NB4 (cell line): ENCODE data around the gene CCDC88C.

Experiments
- DNase-seq: peaks from one replicate; pipeline ENCODE4 v3.0.0; 2010; ENCODE audit warnings: low read depth
- H3K4me3 ChIP-seq: one replicate; pipeline ENCODE4 v1.5.1; 2011; ENCODE audit warnings: mild to moderate bottlenecking, low read depth, low read length, moderate library complexity
- MAX ChIP-seq: IDR thresholded peaks from 2 replicates; pipeline ENCODE4 v1.6.1; 2011; ENCODE audit warnings: low read depth, low read length
- MYC ChIP-seq: IDR thresholded peaks from 2 replicates; pipeline ENCODE4 v1.6.1; 2011; ENCODE audit warnings: low read depth, low read length
- POLR2A ChIP-seq: IDR thresholded peaks from 2 replicates; pipeline ENCODE4 v1.6.1; 2011; ENCODE audit warnings: mild to moderate bottlenecking; ENCODE audit not compliant: insufficient read length; ENCODE audit errors: extremely low read depth
- TF ChIP-seq, protein P1 (sequence below): IDR thresholded peaks from one replicate; pipeline ENCODE4 v1.5.1; 2012; ENCODE audit warnings: low read depth, low read length

CCDC88C gene

DNA sequence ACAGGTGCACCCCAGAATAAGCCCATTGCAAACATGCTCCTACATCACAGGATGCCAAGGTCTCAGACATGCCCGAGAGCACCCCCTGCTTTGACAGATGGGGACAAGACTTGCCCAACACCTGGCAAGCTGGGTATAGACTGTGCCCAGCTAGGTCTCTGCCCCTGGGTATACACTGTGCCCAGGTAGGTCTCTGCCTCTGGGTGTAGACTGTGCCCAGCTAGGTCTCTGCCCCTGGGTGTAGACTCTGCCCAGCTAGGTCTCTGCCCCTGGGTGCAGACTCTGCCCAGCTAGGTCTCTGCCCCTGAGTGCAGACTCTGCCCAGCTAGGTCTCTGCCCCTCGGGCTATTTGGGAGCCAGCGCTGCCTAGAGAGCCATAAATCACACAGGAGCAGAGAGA, 85.9 kb downstream of the CCDC88C start:
- TF ChIP-seq MAX (no peak), MYC (no peak), POLR2A (no peak)
- TF ChIP-seq, protein P1, sequence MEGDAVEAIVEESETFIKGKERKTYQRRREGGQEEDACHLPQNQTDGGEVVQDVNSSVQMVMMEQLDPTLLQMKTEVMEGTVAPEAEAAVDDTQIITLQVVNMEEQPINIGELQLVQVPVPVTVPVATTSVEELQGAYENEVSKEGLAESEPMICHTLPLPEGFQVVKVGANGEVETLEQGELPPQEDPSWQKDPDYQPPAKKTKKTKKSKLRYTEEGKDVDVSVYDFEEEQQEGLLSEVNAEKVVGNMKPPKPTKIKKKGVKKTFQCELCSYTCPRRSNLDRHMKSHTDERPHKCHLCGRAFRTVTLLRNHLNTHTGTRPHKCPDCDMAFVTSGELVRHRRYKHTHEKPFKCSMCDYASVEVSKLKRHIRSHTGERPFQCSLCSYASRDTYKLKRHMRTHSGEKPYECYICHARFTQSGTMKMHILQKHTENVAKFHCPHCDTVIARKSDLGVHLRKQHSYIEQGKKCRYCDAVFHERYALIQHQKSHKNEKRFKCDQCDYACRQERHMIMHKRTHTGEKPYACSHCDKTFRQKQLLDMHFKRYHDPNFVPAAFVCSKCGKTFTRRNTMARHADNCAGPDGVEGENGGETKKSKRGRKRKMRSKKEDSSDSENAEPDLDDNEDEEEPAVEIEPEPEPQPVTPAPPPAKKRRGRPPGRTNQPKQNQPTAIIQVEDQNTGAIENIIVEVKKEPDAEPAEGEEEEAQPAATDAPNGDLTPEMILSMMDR = no peak
- no peak for DNase-seq
- no peak overlapping the region for H3K4me3 ChIP-seq

DNA sequence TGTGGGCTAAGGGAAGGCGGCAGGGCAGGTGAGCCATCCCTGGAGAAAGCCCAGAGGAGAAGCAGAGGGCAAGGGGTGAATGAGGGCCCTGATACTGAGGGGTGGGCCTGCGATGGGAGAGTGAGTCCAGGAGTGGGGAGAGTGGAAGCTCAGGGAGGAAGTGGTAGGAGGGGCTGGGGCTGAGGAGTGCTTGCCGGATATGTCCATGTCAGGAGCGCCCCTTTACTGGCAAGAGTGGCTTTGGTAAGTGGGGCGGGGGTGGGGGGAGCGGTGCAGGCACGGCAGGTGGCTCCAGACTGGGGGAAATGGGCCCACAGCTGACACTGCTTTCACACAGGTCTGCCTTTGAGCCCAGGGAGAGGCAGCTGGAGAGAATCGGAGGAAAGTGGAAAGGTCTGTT, 86.8 kb downstream of the CCDC88C start:
- no peak overlapping the region for H3K4me3 ChIP-seq
- no peak for TF ChIP-seq MYC
- no peak for TF ChIP-seq MAX
- TF ChIP-seq, protein P1 = no peak
- no peak for TF ChIP-seq POLR2A
- no peak for DNase-seq

DNA sequence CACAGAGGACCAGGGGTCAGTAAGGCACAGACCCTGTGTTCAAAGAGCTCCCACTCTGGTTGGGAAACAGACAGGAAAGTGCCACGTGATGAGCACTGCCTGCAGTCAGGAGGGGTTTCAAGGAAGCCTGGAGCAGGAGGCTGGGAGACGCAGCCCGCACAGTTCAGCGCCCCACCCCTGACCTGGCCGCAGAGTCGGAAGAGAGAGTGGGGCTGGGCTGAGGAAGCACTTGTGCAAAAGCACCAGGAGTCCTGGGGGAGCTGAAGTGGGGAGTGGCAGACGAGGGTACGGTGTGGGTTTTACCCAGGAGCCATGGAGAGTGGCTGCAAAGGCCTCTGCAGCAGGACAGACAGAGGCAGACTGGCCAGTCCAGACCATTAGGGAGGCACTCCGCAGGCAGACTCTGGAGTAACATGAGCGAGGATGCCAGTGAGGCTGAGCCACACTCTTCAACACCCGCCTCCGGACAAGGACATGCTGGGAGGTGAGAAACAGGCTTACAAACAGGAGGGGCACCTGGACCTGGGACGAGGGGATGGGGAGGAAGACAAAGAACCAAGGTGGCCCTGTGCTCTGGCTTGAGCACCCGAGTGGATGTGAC, 87.4 kb downstream of the CCDC88C start:
- TF ChIP-seq POLR2A (no peak), MAX (no peak), MYC (no peak)
- TF ChIP-seq, protein P1 = no peak
- DNase-seq = no peak
- H3K4me3 ChIP-seq = no peak overlapping the region

DNA sequence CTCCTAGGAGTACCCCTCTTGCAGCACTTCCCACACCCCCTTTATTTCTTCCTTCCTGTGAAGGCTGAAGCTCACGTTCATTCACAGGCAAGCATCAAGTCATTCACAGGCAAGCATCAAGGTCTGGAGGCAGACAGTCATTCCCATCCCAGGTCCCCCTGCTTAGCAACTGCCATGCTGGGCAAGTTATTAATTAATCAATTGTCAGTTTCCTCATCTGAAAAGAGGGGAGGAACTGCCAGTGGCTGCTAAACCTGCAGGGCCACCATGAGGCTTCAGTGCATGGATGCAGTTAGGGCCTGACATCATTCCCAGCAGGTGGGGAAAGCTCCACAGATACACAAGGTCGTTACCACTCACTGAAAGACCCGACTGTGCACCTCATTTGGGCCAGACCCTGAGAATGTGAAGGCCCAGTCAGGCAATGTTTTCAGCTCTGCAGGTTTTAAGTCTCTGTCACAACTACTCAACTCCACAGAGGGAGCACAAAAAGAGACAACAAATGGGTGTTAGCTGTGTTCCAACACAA, 88.1 kb downstream of the CCDC88C start:
- no peak overlapping the region for H3K4me3 ChIP-seq
- TF ChIP-seq MYC (no peak), POLR2A (no peak), MAX (no peak)
- TF ChIP-seq, protein P1 = no peak
- DNase-seq = no peak

DNA sequence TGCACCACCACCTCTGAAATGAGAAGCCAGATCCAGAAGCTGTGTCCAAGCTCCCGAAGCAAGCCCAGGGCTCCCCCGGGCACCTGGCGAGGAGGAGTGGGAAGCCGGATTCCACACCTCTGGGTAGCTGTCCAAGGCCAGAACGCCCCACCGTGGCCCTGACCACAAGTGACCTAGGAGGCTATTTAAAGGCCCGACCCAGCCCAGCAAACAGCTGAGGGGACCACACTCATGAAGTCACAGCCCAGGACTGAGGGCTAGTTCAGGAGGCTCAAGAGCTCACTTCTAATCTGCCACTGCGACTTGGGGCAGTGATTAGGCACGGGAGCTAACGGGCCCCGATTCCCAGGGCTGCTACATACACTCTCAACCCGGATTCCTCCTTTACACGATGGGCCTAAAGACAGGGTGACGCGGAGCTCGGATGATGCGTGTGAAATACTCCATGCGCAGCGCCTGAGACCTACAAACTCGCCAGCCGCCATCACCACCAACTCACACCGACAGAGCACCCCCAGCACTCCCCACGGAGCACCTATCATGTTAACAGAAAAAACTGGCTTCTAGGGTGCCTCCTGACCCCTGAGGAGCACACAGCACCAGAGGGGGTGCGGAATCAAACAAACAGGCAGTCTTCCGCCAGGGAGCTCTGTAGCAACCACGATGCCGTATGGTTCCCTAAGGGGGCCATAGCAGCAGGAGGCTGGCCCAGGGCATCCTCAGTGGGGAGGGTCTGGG, 89.1 kb downstream of the CCDC88C start:
- TF ChIP-seq, protein P1 = no peak
- no peak for TF ChIP-seq MAX
- no peak overlapping the region for H3K4me3 ChIP-seq
- DNase-seq = no peak
